SH-SY5Y (cell line): ENCODE data around the gene ACP3.

Experiments
- GATA2 ChIP-seq: IDR thresholded peaks from 2 replicates; pipeline ENCODE4 v1.6.1; 2011; ENCODE audit warnings: mild to moderate bottlenecking, low read depth, low read length
- GATA3 ChIP-seq: IDR thresholded peaks from 2 replicates; pipeline ENCODE4 v1.6.1; 2011; ENCODE audit warnings: low read depth, mild to moderate bottlenecking, low read length, moderate library complexity

DNA sequence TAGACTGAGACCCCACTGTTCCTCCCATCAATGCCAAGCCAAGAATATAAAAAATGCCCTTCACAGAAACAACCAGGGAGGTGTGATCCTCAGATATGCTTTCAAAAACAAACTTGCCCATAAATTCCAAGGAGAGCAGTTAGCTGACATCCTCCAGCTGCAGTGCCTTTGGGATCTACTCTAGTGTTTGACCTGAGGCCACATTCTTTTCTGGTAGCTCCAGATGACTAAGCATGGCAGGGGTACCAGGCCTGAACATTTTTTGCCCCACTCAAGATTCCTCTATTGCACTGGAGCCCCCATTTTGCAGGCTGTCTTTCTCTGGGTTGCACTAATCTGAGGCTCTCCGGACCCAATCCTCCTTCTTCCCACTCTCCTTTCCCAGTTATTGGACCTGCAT is 27.9 kb upstream of the ACP3 start:
- TF ChIP-seq GATA2 (no peak), GATA3 (no peak)
